Osteocyte (in vitro differentiated cells): ENCODE results near the gene MAN2A1. TPM values are rescaled to one million over a fixed set of nuclear protein-coding genes. Genes with fewer than 3 reads are reported as not detected.

Experiments used
- DNase-seq: peaks from one replicate; pipeline ENCODE4 v3.0.0; 2021; ENCODE audit warnings: mixed read lengths; ENCODE audit not compliant: unreplicated experiment; ENCODE audit errors: extremely low spot score
- H3K27ac Mint-ChIP-seq: one replicate; pipeline ENCODE4 v1.8.0; 2021; ENCODE audit warnings: mild to moderate bottlenecking, mixed read lengths; ENCODE audit not compliant: unreplicated experiment
- H3K27me3 Mint-ChIP-seq: one replicate; pipeline ENCODE4 v1.8.0; 2021; ENCODE audit warnings: mixed read lengths; ENCODE audit not compliant: unreplicated experiment
- H3K36me3 Mint-ChIP-seq: one replicate; pipeline ENCODE4 v1.8.0; 2021; ENCODE audit warnings: mixed read lengths; ENCODE audit not compliant: unreplicated experiment
- H3K4me1 Mint-ChIP-seq: one replicate; pipeline ENCODE4 v1.8.0; 2021; ENCODE audit warnings: mixed read lengths; ENCODE audit not compliant: unreplicated experiment
- H3K4me3 Mint-ChIP-seq: one replicate; pipeline ENCODE4 v1.8.0; 2021; ENCODE audit warnings: mild to moderate bottlenecking, moderate library complexity, mixed read lengths; ENCODE audit not compliant: unreplicated experiment
- H3K9me3 Mint-ChIP-seq: one replicate; pipeline ENCODE4 v1.8.0; 2021; ENCODE audit warnings: mixed read lengths; ENCODE audit not compliant: unreplicated experiment
- CTCF ChIP-seq: fragments of 200-600 bp; sonication (generic); IDR thresholded peaks from 2 replicates; pipeline ENCODE4 v1.5.0; 2021; ENCODE audit warnings: antibody characterized with exemption, mild to moderate bottlenecking, moderate library complexity
- total RNA-seq: library from RNA; stranded (reverse); gene quantifications from 2 replicates; pipeline ENCODE4 v1.2.1, GENCODE V29; 2021

MAN2A1 gene
- total RNA-seq, 1 donor from 2014 or later: 139 TPM

- H3K27ac Mint-ChIP-seq: no peak overlapping the region
- no peak for DNase-seq
- no peak for TF ChIP-seq CTCF
- H3K9me3 Mint-ChIP-seq: no peaks in the 10 kb centered on the region
- H3K27me3 Mint-ChIP-seq: no peaks in the 10 kb centered on the region
- H3K36me3 Mint-ChIP-seq: no peaks in the 10 kb centered on the region
- H3K4me1 Mint-ChIP-seq: peaks cover 25% of the 10 kb centered on the region
- H3K4me3 Mint-ChIP-seq: no peak overlapping the region
These were observed 217.5 kb downstream of the MAN2A1 start for GRCh38 chr5:109907189-109907588.

GRCh38 chr5:109907731-109908130 is 218.0 kb downstream of the MAN2A1 start:
- no peaks in the 10 kb centered on the region for H3K9me3 Mint-ChIP-seq
- H3K4me1 Mint-ChIP-seq: peaks cover 28% of the 10 kb centered on the region
- peak; percentile 35 for TF ChIP-seq CTCF
- H3K27ac Mint-ChIP-seq: no peak overlapping the region
- no peaks in the 10 kb centered on the region for H3K27me3 Mint-ChIP-seq
- no peak for DNase-seq
- H3K4me3 Mint-ChIP-seq: no peak overlapping the region
- no peaks in the 10 kb centered on the region for H3K36me3 Mint-ChIP-seq

- DNase-seq: no peak
- H3K9me3 Mint-ChIP-seq: no peaks in the 10 kb centered on the region
- no peaks in the 10 kb centered on the region for H3K27me3 Mint-ChIP-seq
- H3K4me3 Mint-ChIP-seq: no peak overlapping the region
- no peaks in the 10 kb centered on the region for H3K36me3 Mint-ChIP-seq
- no peak overlapping the region for H3K27ac Mint-ChIP-seq
- no peak for TF ChIP-seq CTCF
- H3K4me1 Mint-ChIP-seq: peaks cover 28% of the 10 kb centered on the region
These were observed 218.6 kb downstream of the MAN2A1 start for GRCh38 chr5:109908366-109908765.

GRCh38 chr5:109910874-109911273 is 221.1 kb downstream of the MAN2A1 start:
- no peaks in the 10 kb centered on the region for H3K9me3 Mint-ChIP-seq
- H3K36me3 Mint-ChIP-seq: no peaks in the 10 kb centered on the region
- no peak for DNase-seq
- no peak for TF ChIP-seq CTCF
- H3K27me3 Mint-ChIP-seq: no peaks in the 10 kb centered on the region
- peaks cover 26% of the 10 kb centered on the region for H3K4me1 Mint-ChIP-seq
- no peak overlapping the region for H3K27ac Mint-ChIP-seq
- no peak overlapping the region for H3K4me3 Mint-ChIP-seq

GRCh38 chr5:109911731-109912130 is 222.0 kb downstream of the MAN2A1 start:
- peak overlapping the region; percentile 54 for H3K27ac Mint-ChIP-seq
- no peaks in the 10 kb centered on the region for H3K36me3 Mint-ChIP-seq
- no peak for TF ChIP-seq CTCF
- H3K4me3 Mint-ChIP-seq: no peak overlapping the region
- H3K9me3 Mint-ChIP-seq: no peaks in the 10 kb centered on the region
- H3K27me3 Mint-ChIP-seq: no peaks in the 10 kb centered on the region
- H3K4me1 Mint-ChIP-seq: peaks cover 24% of the 10 kb centered on the region
- DNase-seq: no peak
